ENCODE measurements around the gene MPPED1. TPM values are rescaled to one million over a fixed set of nuclear protein-coding genes. Genes with fewer than 3 reads are reported as not detected.

Gene MPPED1
- polyA plus RNA-seq, 1 donor = 0.35 TPM

DNA sequence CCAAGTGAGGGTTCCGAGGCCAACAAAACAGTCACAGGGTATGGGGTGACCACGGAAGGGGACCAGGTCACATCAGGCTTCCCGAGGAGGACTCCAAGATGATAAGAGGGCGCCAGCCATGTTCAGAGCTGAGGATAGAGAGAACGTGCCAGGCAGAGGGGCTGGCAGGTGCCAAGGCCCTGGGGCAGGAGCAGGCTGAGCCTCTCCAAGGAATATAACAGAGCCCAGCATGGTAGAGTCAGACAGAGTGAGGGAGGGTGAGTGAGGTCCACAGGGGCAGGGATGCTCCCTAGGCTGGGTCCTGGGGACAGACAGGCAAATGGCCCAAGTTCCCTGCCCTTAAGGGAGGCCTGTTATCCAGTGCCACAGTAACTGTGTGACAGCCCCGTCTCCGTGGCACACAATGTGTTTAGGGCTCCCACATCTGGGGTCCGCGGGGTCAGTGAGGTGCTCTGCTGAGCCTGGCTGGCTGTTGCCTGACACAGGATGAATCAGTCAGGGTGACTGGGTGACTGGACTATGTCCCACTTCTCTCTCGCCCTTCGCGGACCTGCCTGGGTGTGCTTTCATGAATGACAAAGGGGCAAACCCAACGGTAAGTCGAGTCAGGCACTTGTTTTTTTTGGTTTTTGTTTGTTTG lies 105.3 kb downstream of the MPPED1 start:
- no peak for DNase-seq (ENCODE audit: low read depth)

DNA sequence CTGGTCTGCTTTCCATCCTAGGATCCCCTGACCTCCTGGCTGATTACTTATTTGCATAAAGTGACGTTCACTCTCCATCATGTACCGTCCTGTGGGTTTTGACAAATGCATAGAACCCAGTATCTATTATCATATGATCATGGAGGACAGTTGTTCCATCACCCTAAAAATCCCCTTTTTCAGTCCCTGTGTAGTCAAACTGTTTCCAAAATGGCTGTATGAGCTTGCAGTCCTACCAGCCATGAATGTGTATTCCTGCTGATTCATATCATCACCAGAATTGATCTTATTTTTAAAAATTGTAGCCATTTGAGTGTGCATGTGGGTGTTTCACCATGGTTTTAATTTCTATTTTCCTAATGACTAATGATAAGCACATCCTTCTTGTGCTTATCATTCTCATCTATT lies 108.8 kb downstream of the MPPED1 start:
- DNase-seq (ENCODE audit: low read depth) = no peak

- no peak for DNase-seq (ENCODE audit: low read depth)
These were observed 109.9 kb downstream of the MPPED1 start for GRCh38 chr22:43521716-43522115.

DNA sequence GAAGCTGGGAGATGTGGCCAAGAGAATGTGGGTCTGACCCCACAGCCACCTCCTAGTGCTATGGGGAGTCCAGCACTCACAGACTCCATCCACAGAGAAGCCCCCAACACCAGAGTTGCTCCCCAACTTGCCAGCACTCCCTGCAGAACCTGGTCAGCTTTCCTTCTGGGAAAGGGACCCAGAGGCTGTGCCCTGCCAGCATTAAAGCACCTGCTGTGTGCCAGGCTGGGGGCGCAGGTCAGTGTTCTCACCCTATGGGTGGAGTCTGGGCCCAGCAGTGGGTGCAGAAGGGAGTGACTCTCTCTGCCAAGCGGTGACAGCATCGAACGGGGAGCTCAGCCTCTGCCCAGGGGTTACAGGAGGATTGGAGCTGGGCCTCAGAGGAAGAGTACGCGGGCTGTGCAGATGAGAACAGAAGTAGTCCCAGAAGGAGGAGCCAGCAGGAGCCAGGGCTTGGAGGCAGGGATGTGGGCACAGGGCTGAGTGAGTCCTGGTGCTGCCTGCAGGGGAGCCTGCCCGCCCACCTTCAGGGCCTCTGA lies 114.4 kb downstream of the MPPED1 start:
- no peak for DNase-seq (ENCODE audit: low read depth)

DNA sequence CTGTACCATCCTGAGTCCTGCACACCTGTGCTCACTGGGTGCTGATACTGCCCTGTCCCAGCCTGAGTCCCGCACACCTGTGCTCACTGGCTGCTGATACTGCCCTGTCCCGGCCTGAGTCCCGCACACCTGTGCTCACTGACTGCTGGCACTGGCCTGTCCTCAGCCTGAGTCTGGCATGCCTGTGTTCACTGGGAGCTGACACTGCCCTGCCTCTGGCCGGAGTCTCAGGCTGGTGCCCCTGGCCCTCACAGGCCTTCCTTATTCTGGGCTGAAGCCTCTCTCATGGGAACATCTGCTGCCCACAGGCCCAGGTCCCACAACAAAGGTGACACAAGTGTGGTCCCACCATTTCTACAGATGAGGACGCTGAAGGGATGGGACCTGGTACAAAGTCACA lies 115.1 kb downstream of the MPPED1 start:
- no peak for DNase-seq (ENCODE audit: low read depth)

DNA sequence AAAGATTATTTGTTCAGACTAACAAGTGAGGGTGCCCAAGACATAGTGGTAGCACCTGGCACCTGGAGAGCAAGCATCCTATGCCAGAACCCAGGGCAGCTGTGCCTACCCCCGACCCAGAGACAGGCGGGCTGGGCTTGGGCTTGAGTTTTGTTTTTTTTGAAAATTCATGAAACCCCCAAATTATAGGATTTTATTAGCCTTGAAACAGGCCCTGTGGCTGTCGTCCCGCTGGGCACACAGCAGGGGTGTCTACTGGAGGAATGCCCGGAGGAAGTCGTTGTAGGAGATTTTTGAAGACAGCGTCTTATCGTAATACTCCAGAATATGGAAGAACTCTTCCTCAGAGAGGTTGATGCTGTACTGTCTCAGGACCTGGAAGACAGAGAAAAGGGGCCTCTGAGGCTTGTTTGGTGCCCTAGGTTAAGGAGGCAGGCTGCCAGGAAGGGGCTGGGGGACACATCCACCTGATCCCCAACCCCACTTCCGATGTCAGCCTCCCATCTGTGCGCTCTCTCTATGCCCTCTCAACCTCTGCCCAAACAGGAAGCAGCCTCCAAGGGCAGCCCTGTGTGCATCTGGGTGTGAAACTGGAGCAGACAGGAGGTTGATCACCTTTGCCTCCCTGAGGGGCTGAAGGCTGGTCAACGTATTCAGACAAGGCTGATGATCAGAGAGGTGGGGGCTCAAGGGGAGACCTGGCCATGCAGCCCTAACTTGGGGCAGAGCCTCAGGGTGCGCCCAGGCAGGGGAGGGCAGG lies 117.0 kb downstream of the MPPED1 start:
- no peak for DNase-seq (ENCODE audit: low read depth)

- no peak for DNase-seq (ENCODE audit: low read depth)
These were observed 117.6 kb downstream of the MPPED1 start for GRCh38 chr22:43529461-43529860.

GRCh38 chr22:43529934-43530333 lies 118.1 kb downstream of the MPPED1 start:
- DNase-seq (ENCODE audit: low read depth) = no peak

GRCh38 chr22:43530349-43531201 lies 118.8 kb downstream of the MPPED1 start:
- no peak for DNase-seq (ENCODE audit: low read depth)

DNA sequence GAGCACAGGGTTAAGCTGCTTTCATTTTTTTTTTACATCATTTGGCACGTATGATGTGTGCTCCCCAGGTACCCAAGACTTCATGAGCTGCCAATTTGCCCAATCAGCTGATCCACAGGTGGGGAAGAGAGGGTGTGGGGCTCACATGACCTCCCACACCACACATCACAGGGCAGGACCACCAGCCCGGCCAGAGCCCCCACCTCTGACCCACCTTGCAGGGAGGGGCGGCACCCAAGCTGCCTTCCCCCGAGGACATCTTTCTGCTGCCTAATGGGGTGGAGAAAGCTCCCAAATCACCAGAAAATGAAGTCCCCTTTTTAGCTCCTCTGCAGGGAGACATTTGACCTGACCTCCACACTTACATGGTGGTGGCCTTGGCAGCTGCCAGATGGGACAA lies 119.8 kb downstream of the MPPED1 start:
- no peak for DNase-seq (ENCODE audit: low read depth)

GRCh38 chr22:43532301-43533155 lies 120.7 kb downstream of the MPPED1 start:
- DNase-seq (ENCODE audit: low read depth) = no peak

DNA sequence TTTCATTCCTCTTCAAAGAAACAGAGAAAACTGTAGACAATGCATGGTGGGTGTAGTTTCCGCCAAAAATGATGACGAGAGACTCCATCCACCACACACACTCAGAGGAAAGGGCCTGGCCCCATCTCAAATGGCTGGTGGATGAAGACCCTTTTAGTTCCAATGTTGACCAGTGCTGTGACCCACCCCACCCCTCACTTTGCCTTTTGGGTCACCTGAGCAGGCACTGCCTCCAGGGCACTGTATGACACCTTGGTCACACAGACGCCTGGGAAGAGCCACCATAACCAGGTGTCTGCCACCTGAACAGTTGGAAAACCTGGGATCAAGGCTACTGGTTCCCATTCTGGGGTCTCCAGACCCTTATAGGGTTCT lies 121.3 kb downstream of the MPPED1 start:
- DNase-seq (ENCODE audit: low read depth) = no peak

- no peak for DNase-seq (ENCODE audit: low read depth)
These were observed 122.0 kb downstream of the MPPED1 start for GRCh38 chr22:43533656-43534428.

DNA sequence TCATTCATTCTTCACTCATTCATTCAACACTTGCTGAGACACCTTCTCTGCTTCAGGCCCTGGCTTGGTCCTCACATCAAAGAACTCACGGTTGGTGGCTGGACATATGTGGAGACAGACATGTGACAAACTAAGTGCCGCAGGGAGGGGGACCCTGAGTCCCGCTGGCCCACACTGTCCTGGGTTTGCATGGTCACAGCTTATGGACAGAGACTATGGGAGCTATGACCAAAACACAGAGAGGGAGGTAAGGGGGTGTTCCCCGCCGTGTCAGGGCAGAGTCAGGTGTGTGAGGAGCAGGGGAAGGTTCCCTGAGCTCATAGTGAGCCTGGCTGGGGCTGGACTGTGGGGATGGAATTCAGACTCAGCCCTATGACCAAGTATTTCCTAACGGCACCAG lies 123.1 kb downstream of the MPPED1 start:
- DNase-seq (ENCODE audit: low read depth) = no peak

DNA sequence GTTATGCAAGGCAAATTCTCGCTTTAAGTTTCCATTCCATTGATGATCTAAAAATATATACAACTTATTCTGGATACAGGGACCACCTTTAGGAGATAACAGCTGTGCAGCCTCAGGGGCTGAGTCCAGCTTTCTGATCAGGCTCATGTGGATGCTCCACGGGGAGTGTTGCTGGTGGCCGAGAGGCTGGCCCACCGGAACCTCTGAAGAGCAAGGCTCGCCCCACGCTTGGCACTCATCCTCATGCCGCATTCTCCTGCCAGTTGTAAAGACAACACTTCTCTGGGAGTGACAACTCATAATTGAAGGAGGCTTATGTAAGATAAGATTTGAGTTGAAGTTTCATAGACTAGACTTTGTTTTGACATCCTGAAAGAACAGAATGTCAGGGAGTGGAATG lies 123.5 kb downstream of the MPPED1 start:
- DNase-seq (ENCODE audit: low read depth) = no peak

DNA sequence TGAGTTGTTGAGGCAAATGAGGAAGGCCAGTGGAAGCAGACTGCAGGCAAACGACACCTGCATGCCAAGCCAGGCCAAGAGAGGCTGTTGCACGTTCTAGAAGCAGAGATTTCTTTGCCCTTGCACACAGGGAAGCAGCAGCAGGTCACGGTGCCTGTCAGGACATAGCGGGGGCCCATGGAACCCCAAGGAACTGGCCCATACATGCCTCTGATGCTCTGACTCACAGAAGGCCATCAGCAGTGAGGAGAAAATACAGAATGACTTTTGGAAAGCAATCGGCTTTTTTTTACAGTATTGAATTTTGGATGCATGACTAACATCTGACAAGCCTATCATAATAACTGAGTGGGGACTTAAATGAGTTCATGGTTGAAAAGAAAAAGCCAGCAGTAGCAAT lies 123.9 kb downstream of the MPPED1 start:
- no peak for DNase-seq (ENCODE audit: low read depth)

- DNase-seq (ENCODE audit: low read depth) = no peak
These were observed 125.3 kb downstream of the MPPED1 start for GRCh38 chr22:43537019-43537585.

GRCh38 chr22:43539572-43540528 lies 128.0 kb downstream of the MPPED1 start:
- no peak for DNase-seq (ENCODE audit: low read depth)

DNA sequence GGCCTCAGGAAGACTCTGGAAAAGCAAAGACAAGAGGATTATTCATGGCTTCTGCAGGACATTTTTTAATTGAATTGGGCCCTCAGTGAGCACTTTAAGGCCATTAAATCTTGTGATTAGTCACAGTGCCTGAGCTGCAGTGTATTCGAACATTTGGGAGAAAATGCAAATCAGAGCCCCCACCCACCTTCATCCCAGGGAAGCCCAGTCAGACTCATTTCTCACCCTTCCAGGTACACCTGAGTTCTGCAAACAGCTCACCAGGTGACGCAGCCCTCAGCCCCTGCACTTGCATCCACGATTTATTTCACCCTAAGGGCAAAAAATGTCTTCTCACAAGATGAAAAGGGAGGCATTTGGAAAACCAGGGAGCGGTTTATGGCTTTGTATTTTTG lies 128.7 kb downstream of the MPPED1 start:
- no peak for DNase-seq (ENCODE audit: low read depth)
